Globus pallidus (tissue), 1 donor: ENCODE measurements around the gene NOP16.

Experiments used
- DNase-seq: peaks from one replicate; pipeline ENCODE4 v3.0.0-alpha.2; 2015; ENCODE audit warnings: low spot score

NOP16 gene

GRCh38 chr5:176388444-176389134, at the start of gene NOP16, which contains the start of gene HIGD2A:
Gene NOP16 (minus strand): TSS chr5:176388598. CDS start chr5:176388539, 59 bp downstream.
Gene HIGD2A (plus strand): TSS chr5:176388751. CDS start chr5:176388820, 69 bp downstream.
- peak; percentile 99 for DNase-seq

- DNase-seq: no peak
These were observed 48.3 kb upstream of the NOP16 start for GRCh38 chr5:176436656-176437055.

GRCh38 chr5:176432707-176433106, 44.3 kb upstream of the NOP16 start:
- no peak for DNase-seq

DNA sequence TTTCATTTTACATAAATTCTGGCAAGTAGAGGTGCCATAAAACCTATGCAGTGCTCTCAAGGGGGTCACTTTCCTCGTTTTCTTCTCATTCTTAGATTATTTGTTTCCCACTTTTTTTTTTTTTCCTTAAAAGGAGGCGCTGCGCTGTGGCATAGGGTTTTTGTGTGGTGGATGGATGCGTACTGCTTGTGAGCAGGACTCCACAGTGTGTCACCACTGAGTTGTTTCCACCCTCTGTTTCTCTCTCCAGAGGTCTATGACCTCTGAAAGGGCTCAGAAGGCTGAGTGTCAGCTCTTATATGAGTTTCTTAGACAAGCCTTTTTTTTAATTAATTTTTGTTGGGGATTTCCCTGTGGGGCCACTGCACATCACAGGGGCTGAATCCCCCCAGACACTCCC, 41.6 kb upstream of the NOP16 start:
- DNase-seq: no peak

DNA sequence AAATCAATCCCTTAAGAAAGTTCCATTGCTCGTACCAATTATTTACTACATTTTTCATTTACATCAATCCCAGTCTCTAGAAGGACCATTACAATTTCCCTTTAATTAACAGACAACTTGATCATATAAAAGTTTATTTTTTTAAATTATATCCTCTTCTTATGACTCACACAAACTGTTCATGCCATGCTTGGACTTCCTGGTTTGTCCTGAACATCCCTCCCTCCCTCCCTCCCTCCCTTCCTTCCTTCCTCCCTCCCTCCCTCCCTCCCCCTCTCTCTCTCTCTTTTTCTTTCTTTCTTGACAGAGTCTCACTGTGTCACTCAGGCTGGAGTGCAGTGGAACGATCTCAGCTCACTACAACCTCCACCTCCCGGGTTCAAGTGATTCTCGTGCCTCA, 39.6 kb upstream of the NOP16 start:
- DNase-seq: no peak

GRCh38 chr5:176426876-176427275, 38.5 kb upstream of the NOP16 start:
- no peak for DNase-seq

DNA sequence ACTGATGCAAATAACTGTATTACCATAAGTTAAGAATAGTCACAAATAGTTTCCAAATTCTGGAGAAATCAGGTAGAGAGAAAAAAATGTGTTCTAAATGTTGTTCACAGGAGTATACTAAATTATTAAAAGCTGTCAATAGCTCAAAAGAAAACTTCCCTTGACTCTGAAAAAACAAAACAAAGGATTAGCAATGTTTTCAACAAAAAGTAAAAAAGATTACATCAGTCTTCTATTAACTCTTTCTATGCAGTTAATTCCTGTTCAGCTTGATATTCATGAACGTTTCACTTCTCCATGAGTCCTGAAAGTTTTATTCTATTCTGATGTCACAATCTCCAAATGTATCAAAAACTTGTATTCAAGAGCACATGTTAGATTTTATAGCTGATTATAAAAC, 37.4 kb upstream of the NOP16 start:
- no peak for DNase-seq

DNA sequence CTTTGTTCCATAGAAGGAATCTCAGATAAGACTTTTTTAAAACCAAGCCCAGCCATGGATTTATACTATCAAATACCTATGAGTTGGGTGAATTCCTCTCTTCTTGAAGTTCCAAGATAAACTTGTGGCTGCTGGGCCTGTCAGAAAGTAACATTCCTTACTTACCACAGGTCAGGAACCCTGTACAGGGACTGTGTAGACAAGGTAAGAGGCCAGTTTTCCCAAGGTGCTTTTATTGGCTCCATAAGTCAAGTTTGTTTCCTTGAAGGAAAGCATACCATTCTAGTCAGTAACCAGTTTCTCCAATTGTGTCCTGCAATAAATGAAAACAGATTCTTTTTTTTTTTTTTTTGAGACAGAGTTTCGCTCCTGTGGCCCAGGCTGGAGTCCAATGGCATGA, 36.7 kb upstream of the NOP16 start:
- DNase-seq: no peak

GRCh38 chr5:176424181-176424580, 35.8 kb upstream of the NOP16 start:
- no peak for DNase-seq

DNA sequence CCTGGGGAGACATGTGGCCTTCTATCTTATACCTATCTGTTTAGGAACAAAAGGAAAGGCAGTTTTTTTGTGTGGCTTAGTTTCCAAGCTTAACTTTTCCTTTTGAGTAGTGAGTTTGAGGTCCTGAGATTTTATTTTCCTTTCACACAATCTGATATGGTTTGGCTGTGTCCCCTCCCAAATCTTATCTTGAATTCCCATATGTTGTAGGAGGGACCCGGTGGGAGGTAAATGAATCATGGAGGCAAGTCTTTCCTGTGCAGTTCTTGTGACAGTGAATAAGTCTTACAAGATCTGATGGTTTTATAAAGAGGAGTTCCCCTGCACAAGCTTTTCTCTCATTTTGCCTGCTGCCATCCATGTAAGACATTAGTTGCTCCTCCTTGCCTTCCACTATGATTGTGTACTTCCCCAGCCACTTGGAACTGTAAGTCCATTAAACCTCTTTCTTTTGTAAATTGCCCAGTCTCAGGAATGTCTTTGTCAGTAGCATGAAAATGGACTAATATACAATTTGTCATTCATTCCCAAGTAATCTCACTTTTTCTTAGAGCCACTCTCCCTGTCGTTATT, 32.7 kb upstream of the NOP16 start:
- no peak for DNase-seq

DNA sequence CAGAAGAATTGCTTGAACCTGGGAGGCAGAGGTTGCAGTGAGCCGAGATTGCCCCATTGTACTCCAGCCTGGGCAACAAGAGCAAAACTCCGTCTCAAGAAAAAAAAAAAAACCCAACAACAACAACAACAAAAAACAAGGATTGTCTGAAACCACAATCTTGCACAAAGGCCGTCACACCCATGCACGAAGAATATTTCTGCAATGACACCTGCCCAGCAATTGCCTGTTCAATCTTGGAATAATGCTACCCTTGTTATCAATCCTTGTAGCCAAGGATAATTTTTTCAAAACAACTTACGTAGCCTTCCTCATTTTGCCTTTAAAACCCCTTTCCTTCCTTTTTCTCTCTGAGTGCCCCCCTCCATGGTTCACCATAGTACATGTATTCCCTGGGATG, 31.7 kb upstream of the NOP16 start:
- DNase-seq: no peak

GRCh38 chr5:176418251-176418650, 29.9 kb upstream of the NOP16 start:
- no peak for DNase-seq

DNA sequence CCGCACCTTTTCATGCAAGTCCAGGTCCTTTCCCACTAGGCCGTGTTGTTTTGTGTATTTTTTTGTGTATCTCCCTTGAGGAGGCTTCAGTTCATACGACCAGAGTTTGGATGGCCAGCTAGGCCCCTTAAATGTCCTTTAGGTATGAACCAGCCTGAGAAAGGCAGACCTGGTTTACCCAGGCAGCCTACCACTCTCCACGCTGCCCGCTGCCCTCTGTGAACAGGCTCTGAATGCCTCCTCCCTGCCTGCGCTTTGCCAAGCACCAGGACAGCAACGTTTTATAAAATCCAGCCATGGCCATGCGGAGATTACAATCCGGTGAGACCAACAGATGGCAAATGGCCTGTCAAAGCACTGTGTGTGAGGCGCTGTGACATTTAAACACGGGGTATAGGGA, 28.6 kb upstream of the NOP16 start:
- DNase-seq: no peak

GRCh38 chr5:176415952-176416924, 27.8 kb upstream of the NOP16 start, which contains the start of gene CLTB:
Gene CLTB (minus strand): TSS chr5:176416539. CDS start chr5:176416363, 176 bp downstream.
- peak; percentile 87 for DNase-seq

GRCh38 chr5:176415240-176415951, 27.0 kb upstream of the NOP16 start:
- no peak for DNase-seq

DNA sequence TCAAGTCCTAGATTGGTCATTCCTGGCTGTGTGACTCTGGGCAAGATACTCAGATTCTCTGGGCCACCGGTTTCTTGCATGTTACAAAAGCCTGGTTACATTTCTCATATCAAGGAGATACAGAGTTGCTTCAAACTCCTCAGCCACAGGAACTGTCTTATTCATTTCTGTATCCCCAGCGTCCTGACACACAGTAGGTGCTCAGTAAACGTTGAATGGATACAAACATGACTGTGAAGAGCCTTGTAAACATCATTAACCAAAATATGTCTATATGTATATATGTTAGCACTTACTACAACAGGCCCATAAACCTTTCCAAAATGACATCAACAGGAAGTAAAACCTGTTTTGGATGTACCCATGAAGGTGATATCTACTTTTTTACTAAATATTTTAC, 26.3 kb upstream of the NOP16 start:
- no peak for DNase-seq

- no peak for DNase-seq
These were observed 25.4 kb upstream of the NOP16 start for GRCh38 chr5:176413709-176414191.

- no peak for DNase-seq
These were observed 24.8 kb upstream of the NOP16 start for GRCh38 chr5:176413255-176413565.

GRCh38 chr5:176412517-176413254, 24.3 kb upstream of the NOP16 start:
- DNase-seq: no peak

DNA sequence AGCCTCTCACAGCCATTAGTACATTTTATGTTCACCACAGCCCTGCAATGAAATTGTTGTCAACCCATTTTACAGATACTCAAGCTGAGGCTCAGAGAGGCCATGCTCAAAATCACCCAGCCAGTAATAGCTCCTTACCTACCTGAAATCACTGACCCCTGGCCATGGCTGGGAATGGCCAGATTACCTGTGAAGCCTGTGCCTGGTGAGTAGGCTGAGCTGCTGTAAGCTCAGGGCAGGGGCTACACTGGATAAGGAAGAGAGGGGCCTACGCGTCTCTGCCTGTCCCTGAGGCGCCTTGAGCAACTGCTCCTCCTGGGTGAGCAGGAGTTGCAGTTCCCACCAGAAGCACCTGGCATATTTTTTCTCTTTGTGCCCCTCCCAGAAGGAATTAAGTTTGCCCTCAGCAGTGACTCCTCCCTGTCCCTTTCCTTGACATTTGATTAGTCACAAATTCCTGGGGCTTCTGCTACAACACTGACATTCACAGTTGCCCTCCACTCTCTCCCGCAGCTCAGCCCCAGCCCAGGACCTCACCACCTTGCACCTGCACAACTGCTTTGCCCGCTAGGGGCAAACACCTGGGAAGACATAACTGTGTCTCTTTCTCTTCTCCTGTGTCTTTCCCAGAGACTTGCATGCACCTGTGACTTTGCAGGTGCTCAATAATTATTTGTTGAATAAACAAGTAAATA, 22.2 kb upstream of the NOP16 start:
- DNase-seq: no peak

DNA sequence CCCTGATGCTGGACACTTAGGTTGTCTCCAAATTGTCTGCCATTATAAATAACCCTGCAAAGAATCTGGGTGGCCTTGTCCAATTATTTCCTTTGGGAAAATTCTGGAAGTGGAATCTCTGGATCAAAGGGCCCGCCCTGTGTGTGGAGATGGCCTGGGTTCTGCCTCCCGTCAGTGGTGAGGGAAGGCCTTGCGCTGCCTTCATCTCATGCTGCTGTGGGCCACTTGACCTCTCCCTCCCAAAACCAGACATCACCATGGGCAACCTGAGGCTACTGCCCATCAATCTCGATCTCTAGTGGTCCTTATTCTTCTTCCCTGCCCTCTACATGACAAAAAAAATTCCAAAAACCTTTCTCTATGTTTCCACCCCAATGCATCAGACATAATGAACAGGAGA, 21.4 kb upstream of the NOP16 start:
- no peak for DNase-seq
